ENCODE data around the gene SLF2.

DNA sequence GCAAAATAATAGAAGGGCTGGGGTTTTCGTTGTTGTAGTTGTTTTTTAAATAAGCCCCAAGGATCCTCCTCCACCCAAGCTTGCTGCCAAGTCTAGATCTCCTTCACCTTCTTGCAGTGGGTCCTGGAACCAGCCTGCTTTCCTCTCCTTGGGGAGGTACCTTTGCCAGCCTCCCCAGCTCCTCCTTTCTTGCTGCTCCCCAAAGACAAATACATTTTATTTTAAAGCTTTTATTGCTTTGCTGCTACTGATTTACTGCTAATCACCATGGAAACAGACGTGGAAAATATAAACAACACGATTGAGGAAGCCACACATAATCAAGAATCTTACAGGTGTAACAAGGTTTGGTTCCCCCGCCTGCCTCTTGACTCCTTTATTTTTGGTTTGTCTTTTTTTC, 17.4 kb upstream of the SLF2 start:
- TF ChIP-seq POLR2AphosphoS5 (IDR thresholded peaks at IDR 0.05; ENCODE audit: low read depth, low read length) (no peak), YY1 (IDR thresholded peaks at IDR 0.05; ENCODE audit: extremely low read depth, insufficient replicate concordance, low read depth, low read length) (no peak), JUND (IDR thresholded peaks at IDR 0.05) (no peak), EZH2 (IDR thresholded peaks at IDR 0.05) (no peak), ZNF274 (IDR thresholded peaks at IDR 0.05; ENCODE audit: low read depth, low read length) (no peak), EZH2phosphoT487 (IDR thresholded peaks at IDR 0.05; ENCODE audit: borderline replicate concordance) (no peak)
- TF ChIP-seq, protein P1, sequence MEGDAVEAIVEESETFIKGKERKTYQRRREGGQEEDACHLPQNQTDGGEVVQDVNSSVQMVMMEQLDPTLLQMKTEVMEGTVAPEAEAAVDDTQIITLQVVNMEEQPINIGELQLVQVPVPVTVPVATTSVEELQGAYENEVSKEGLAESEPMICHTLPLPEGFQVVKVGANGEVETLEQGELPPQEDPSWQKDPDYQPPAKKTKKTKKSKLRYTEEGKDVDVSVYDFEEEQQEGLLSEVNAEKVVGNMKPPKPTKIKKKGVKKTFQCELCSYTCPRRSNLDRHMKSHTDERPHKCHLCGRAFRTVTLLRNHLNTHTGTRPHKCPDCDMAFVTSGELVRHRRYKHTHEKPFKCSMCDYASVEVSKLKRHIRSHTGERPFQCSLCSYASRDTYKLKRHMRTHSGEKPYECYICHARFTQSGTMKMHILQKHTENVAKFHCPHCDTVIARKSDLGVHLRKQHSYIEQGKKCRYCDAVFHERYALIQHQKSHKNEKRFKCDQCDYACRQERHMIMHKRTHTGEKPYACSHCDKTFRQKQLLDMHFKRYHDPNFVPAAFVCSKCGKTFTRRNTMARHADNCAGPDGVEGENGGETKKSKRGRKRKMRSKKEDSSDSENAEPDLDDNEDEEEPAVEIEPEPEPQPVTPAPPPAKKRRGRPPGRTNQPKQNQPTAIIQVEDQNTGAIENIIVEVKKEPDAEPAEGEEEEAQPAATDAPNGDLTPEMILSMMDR (IDR thresholded peaks at IDR 0.05 in 2 of 3, conservative IDR thresholded peaks at IDR 0.05 in 1 of 3; ENCODE audit: borderline replicate concordance in 1 of 3, insufficient read depth in 1 of 3, low read depth in 2 of 3, low read length in 2 of 3): no peak
- TF ChIP-seq, protein P2, sequence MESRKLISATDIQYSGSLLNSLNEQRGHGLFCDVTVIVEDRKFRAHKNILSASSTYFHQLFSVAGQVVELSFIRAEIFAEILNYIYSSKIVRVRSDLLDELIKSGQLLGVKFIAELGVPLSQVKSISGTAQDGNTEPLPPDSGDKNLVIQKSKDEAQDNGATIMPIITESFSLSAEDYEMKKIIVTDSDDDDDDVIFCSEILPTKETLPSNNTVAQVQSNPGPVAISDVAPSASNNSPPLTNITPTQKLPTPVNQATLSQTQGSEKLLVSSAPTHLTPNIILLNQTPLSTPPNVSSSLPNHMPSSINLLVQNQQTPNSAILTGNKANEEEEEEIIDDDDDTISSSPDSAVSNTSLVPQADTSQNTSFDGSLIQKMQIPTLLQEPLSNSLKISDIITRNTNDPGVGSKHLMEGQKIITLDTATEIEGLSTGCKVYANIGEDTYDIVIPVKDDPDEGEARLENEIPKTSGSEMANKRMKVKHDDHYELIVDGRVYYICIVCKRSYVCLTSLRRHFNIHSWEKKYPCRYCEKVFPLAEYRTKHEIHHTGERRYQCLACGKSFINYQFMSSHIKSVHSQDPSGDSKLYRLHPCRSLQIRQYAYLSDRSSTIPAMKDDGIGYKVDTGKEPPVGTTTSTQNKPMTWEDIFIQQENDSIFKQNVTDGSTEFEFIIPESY (IDR thresholded peaks at IDR 0.05; ENCODE audit: extremely low read depth, insufficient replicate concordance, low read length): no peak

All from HCT116 (cell line).